GM12864 (cell line): ENCODE data around the gene LRRC45.

Experiments used
- DNase-seq: peaks from one replicate; pipeline ENCODE4 v3.0.0-alpha.2; 2011; ENCODE audit warnings: low read depth
- H3K4me3 ChIP-seq: 2 replicates; pipeline ENCODE4 v1.5.1; 2011; ENCODE audit warnings: mild to moderate bottlenecking, low read depth, low read length, control low read depth
- CTCF ChIP-seq: IDR thresholded peaks from 2 replicates; pipeline ENCODE4 v1.5.1; 2011; ENCODE audit warnings: low read depth, mild to moderate bottlenecking, moderate library complexity, low read length, control low read depth, inconsistent platforms; ENCODE audit errors: missing control alignments

The LRRC45 gene

GRCh38 chr17:82080048-82080788 lies 57.1 kb downstream of the LRRC45 start:
- DNase-seq: no peak
- H3K4me3 ChIP-seq: no peak overlapping the region
- no peak for TF ChIP-seq CTCF
